NCI-H1436 treated with DMSO at 0.1 percent for 48 hours (cell line): ENCODE measurements around the gene GALNT4.

Source experiments
- DNase-seq: peaks from one replicate; lab custom pipeline; 2025; lab: John Stamatoyannopoulos, UW

GALNT4 gene

GRCh38 chr12:89529738-89530137, 5.1 kb upstream of the GALNT4 start:
- peak; percentile 2 for DNase-seq

- no peak for DNase-seq
Observed at GRCh38 chr12:89528434-89528833, 3.8 kb upstream of the GALNT4 start.

DNA sequence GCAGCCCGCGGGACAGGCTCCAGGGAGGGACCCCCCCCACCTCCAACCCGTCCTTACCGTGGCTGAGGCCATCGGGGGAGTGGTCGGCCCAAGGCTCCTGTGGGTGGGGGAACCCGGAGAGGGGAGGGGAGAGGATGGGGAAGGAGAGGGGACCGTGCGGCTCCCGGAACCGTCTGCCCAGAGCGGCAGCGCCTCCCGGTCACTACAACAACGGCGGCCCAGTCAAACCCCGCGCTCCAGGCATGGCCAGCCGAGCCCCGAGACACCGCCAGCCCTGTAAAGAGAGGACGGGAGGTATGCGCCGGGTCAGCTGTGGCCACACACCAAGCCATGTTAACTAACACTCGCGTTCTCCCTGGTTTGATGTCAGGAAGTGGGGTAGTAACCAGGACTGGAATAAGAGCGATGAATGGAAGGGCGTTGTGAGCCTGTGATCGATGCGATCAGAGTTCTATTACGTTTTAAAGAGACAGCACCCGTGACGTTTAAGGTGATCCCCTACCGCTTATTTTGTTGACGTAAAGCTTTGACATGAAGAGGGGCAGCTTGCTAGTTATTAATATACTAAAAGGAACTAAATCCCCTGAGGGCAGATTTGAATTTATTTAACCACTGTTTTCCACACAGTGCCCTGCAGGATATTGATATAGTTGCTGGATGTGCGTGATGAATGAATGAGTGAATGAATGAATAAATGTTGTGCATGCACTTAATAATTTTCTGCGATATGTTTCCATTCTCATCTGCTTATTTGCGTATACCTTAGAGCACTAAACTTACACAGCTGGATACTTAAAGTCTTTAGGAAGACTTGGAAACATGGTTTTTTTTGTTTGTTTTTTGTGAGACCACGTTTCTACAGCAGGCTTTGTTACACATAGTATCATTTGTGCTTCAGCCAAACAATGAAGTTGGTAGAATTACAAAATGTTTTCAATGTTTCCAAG, 1.5 kb upstream of the GALNT4 start, which contains the start of gene POC1B:
TSS of gene POC1B (minus strand) at position 224 of the 947 bp plus-strand sequence. CDS start at position 72, 152 bp downstream.
- DNase-seq, result peak; percentile 43

GRCh38 chr12:89525305-89525823, 768 bp upstream of the GALNT4 start:
- DNase-seq, result peak; percentile 11

DNA sequence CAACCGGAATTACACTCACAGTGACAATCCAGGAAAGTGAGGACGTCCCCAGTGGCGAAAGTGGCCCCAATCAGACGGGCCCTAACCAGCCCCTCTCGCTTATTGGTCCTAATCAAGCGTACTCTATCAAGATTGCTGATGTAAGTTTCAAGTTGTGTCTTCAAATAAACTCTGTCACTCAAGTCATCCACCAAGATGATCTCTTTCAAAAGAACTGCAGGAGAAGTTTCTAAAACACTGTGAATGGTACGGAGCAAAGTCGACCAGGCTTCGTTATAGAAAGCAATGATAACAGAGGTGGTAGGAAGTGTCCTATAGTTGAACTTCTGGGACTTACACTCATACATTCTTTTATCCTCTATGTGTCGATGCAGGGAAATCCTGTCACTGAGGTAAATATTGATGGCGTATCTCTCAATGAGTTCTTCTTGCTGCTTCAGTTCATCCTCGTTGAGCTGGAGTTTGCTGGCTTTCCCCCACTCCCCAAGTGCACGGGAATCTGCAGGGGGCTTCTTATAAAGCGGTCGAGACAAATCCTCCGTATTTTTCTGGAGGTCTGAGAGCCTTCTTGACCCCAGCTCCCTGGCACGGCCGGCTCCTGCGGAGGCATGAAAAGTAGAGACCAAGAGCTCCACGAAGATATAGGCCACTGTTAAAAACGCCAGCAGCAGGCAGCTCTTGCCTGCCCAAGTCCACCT, 604 bp downstream of the GALNT4 start:
- DNase-seq, result no peak

DNA sequence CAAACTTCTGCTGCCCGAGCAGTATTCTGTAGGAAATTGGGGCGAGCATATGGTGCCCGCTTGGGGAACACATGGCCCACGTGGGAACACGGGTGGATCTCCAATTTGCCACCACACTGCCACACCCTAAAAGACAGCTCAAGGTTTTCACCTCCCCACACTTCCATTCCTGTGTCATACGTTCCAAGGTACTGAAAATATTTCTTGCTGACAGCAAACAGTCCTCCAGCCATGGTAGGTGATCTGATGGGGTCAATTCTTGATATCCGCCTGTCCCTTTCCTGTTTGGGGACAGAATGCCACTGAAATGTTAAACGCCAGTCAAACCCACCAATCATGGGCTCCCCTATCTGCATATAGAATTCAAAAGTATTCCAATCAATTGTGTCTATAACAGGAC, 1.2 kb downstream of the GALNT4 start:
- no peak for DNase-seq

DNA sequence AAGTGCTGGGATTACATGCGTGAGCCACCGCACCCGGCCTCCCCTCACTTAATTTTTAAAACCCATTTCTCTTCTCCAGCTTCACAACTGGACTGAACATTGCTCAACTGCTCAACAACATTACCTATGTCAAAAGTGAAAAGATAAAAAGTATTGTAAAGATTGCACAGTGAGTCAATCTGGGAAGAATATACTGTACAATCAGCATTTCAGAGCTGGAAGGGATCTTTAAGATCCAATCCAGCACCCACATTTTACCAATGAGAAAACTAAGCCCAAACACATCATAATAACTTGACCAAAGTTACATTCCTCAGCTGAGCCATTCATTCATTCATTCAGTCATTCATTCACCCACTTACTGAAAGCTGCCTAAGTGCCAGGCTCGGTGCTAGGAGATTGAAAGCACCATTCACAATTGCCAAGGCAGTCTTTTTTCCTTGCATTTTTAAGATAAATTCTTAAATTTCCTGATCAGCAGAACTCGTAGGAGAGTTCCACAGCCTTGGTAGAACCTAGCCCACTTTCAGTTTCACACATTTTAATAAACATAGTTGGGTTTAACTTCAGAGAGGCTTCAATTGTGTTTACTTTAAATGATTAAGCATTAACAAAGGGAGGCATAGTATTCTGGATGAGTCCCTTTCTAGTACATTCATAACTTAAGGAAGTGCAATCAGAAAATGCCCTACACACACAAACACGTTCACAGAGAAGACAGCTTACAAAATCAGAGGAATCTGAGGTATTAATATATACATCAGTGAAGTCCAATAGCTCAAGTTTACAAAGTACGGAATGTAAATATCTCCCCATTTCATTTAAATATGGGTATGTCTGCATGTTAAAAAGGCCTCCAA, 3.0 kb downstream of the GALNT4 start:
- DNase-seq, result no peak

- no peak for DNase-seq
Observed at GRCh38 chr12:89517720-89518119, 6.9 kb downstream of the GALNT4 start.

DNA sequence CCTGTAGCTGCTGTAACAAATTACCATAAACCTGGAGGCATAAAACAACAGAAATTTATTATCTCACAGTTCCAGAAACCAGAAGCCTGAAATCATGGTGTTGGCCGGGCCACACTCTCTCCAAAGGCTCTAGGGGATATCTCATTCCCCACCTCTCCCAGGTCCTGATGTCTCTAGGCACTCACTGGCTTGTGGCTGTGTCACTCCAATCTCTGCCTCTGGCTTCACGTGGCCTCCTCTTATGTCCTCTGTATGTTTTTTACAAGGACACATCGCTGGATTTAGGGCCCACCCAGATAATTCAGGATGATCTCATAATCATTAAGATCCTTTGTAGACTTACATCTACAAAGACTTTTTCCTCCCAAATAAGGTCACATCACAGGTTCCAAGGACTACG, 8.0 kb downstream of the GALNT4 start:
- DNase-seq, result no peak

DNA sequence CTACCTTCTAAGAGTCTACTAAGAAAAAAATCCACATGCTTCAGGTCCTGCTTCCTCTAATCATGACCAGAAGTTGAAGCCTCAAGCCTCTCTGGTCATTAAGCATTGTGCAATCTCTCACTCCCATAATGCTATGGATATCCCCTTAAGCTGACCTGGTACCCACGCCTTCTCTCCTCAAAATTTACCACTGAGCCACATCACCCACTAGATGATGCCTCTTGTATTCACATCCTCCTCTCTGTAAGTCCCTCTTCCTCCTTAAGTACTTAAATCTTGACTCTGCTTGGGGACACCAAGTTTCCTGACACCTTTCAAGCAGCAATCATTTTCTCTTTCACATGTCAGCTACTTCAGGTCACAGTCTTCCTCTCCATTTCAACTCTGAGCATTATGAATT, 9.8 kb downstream of the GALNT4 start:
- no peak for DNase-seq

GRCh38 chr12:89513544-89513943, 11.1 kb downstream of the GALNT4 start:
- DNase-seq, result no peak

- no peak for DNase-seq
Observed at GRCh38 chr12:89507015-89507824, 17.4 kb downstream of the GALNT4 start.

DNA sequence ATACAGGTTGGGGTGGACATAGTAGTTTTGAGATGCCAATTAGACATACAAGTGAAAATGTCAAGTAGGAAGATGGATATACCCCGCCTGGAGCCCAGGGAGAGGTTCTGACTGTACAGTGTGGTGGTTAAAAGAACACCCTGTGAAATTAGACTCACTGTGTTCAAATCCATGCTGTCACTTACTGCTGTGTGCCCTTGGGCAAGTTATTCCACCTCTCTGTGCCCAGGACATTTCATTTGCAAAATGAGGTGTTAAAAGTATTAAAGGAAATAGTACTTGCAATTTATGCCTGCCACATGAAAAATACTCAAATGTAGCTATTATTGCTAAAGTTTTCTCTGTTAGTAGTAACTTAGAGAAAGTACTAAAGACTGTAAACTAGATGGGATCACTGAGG, 18.5 kb downstream of the GALNT4 start:
- no peak for DNase-seq

GRCh38 chr12:89504560-89505346, 19.8 kb downstream of the GALNT4 start:
- DNase-seq, result no peak

DNA sequence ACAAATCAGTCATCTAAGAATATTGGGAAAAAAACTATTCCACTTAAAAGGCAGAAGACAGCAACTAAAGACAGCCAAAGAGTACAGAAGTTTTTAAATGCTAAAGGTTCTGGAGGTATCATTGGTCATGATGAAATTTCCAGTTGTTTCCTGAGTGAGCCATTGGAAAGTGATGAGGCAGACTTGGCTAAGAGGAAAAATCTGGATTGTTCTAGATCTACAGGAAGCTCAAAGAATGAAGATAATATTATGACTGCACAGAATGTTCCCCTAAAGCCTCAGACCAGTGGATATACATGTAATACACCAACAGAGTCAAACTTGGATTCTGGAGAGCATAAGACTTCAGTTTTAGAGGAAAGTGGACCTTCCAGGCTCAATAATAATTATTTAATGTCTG, 22.8 kb downstream of the GALNT4 start:
- DNase-seq, result no peak

GRCh38 chr12:89499857-89500256, 24.7 kb downstream of the GALNT4 start:
- no peak for DNase-seq

DNA sequence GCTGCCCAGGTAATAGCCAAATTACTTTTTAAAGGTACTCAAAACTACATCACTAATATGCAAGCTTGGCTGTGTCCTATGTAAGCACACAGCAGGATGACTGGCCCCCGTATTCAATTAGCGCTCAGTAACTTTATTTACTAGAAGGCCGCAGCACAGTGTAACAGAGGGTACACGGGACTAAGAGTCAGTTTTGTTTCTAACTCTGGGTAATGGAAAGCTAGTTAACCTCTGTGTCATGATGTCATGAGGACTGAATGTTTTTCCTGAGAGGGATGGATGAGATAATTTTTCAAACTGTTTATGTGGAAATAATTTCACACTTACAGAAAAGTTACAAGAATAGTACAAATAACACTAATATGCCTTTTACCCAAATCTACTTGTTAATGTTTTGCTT, 27.1 kb downstream of the GALNT4 start:
- DNase-seq, result no peak

DNA sequence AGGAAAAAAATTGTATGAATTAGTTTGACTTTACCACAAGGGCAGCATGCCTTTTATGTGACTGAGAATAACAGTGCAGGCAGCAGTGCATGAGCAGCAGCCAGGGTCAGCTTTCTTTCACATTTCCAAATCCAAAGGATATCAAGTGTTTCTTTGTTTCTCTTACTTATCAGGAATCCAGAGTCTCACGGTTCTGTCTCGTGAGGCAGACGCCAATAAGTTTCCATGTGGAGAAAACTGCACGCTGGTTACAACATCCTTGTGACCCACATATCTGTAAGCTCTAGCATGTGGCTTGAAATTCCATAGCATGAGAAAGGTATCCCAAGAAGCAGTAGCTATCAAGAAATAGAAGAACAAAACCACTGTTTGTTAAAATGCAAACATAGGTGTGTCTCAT, 27.6 kb downstream of the GALNT4 start:
- no peak for DNase-seq

GRCh38 chr12:89494411-89495231, 30.0 kb downstream of the GALNT4 start:
- no peak for DNase-seq
